ENCODE results near the gene BIRC6.

- TF ChIP-seq CTCF (IDR thresholded peaks at IDR 0.05; ENCODE audit: insufficient read depth, low read length, poor library complexity, severe bottlenecking) (no peak), EZH2phosphoT487 (conservative IDR thresholded peaks at IDR 0.05; ENCODE audit: low read length) (no peak)
Measured at GRCh38 chr2:32446369-32446768, 89.5 kb downstream of the BIRC6 start.
